ENCODE results near the gene FCHSD1. TPM values are rescaled to one million over a fixed set of nuclear protein-coding genes. Genes with fewer than 3 reads are reported as not detected.

FCHSD1 gene
- total and polyA plus RNA-seq, 2 donors (not counting 1 experiment from before 2014, with no cell fraction given), result 123 to 193 TPM

DNA sequence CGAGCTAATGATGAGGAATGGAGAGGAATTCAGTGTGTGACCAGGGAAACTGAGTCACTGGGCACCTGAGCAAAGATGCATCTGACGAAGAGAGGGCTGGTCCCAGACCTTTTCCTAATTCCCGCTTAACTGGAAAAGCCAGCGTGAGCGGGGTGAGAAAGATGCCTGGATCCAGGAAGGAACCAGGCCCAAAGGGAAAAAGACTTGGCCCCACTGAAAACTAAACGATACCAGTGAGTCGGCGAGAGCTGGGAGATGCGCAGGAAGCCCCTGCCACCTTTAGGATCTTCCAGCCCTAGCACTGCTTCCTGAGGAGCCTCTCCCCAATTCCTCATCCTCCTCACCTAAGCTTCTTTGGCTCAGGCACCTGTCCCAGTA, 499 bp upstream of the FCHSD1 start:
- H3K9me3 ChIP-seq (ENCODE audit: control extremely low read depth in 1 of 3, control insufficient read depth in 2 of 3, insufficient read depth in 1 of 3, low read length in 2 of 3), result no peaks in the 10 kb centered on the region
- peak overlapping the region; percentile 75 for H3K9ac ChIP-seq (ENCODE audit: low read length)
- peak overlapping the region; percentile 60 to 82 for H3K27ac ChIP-seq (ENCODE audit: low read length in 2 of 2)
- peak overlapping the region; percentile 97 for H2AFZ ChIP-seq (ENCODE audit: insufficient read depth, low read depth, low read length, poor library complexity, severe bottlenecking)
- Mint-ChIP-seq H3K4me1 (peaks cover 34% of the 10 kb centered on the region), H3K9me3 (ENCODE audit: insufficient read depth) (no peaks in the 10 kb centered on the region), H3K4me3 (peak overlapping the region; percentile 99), H3K27me3 (peaks cover 10% of the 10 kb centered on the region), H3K27ac (peak overlapping the region; percentile 98)
- peaks cover 8% of the 10 kb centered on the region for H3K79me2 ChIP-seq (ENCODE audit: control insufficient read depth, insufficient read depth, low read length)
- intact Hi-C loops (cut with micrococcal nuclease), result loop anchor here (1.0 to 10.0 kb wide), 6 partner anchors 15 to 453 kb away; partner anchors contain the start of genes HDAC3, NDFIP1, RELL2 and RNF14
- ATAC-seq (ENCODE audit: low read depth), result no peak
- no peak for DNase-seq
- H3K36me3 ChIP-seq (replicated peaks in 1 of 2; ENCODE audit: control extremely low read depth in 1 of 2, control insufficient read depth in 1 of 2, extremely low read depth in 1 of 2, insufficient read depth in 2 of 2, low read length in 1 of 2), result peaks cover 5 to 13% of the 10 kb centered on the region in 2 experiments
- no peaks in the 10 kb centered on the region for H4K20me1 ChIP-seq (ENCODE audit: control insufficient read depth, insufficient read depth, low read length, poor library complexity, severe bottlenecking)
- ChIA-PET CTCF (interaction anchor here (0.7 to 3.0 kb wide), 10 partner anchors 13 to 317 kb away, joined by 3 to 22 read pairs (median 4); partner anchors contain the start of genes DIAPH1, HDAC3, RELL2 and RNF14), POLR2A (interaction anchor here (0.6 to 1.7 kb wide), 6 partner anchors 12 to 373 kb away, joined by 3 to 22 read pairs (median 4); partner anchors contain the start of genes DIAPH1, HDAC3, RELL2 and RNF14)
- WGBS (ENCODE audit: insufficient coverage), result 77% methylated on average over 8 of the region's 9 CpGs
- H3K27me3 ChIP-seq (replicated peaks in 1 of 4; ENCODE audit: control extremely low read depth in 1 of 4, control insufficient read depth in 3 of 4, insufficient read depth in 4 of 4, low read length in 3 of 4), result peaks cover 0 to 8% (median 0%) of the 10 kb centered on the region in 4 experiments
- H3K4me1 ChIP-seq (ENCODE audit: control insufficient read depth in 2 of 2, insufficient read depth in 2 of 2, low read length in 2 of 2), result peaks cover 14 to 22% of the 10 kb centered on the region in 2 donors
- peak overlapping the region; percentile 87 for H3K4me2 ChIP-seq (replicated peaks; ENCODE audit: low read depth, low read length, poor library complexity, severe bottlenecking)
- TF ChIP-seq EZH2 (IDR thresholded peaks at IDR 0.05; ENCODE audit: borderline replicate concordance, insufficient read depth, low read depth, low read length, poor library complexity, severe bottlenecking), result no peak
- no peak for TF ChIP-seq CTCF (IDR thresholded peaks at IDR 0.05)
- H3K4me3 ChIP-seq (ENCODE audit: control extremely low read depth in 1 of 5, extremely low read depth in 1 of 5, insufficient read depth in 1 of 5, low read depth in 2 of 5, low read length in 4 of 5), result peak overlapping the region; percentile 53 to 84 (median 70)

DNA sequence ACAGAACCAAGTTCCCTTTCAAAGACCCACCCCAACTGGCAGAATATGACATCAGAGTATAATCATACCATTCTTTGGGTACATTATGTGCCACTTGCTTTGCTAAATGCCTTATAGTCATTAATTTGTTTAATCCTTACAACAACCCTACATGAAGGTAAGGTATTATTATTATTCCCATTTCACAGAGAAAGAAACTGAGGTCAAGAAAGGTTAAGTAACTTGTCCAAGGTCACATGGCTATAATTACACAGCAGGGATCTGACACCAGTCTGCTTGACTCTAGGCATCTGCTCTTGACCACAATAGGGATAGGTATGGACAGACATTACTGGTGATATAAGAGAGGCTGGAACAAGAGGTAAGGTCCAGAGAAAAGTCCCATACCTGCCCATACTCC, 1.2 kb downstream of the FCHSD1 start:
- H3K4me3 Mint-ChIP-seq, result peak overlapping the region; percentile 99
- Histone ChIP-seq H4K20me1 (ENCODE audit: control insufficient read depth, insufficient read depth, low read length, poor library complexity, severe bottlenecking) (no peaks in the 10 kb centered on the region), H3K36me3 (replicated peaks in 1 of 2; ENCODE audit: control extremely low read depth in 1 of 2, control insufficient read depth in 1 of 2, extremely low read depth in 1 of 2, insufficient read depth in 2 of 2, low read length in 1 of 2) (peaks cover 9 to 25% of the 10 kb centered on the region in 2 experiments), H3K4me3 (ENCODE audit: control extremely low read depth in 1 of 5, extremely low read depth in 1 of 5, insufficient read depth in 1 of 5, low read depth in 2 of 5, low read length in 4 of 5) (no peak overlapping the region), H2AFZ (ENCODE audit: insufficient read depth, low read depth, low read length, poor library complexity, severe bottlenecking) (no peak overlapping the region), H3K27ac (ENCODE audit: low read length in 2 of 2) (peak overlapping the region in 1 of 2 donors; percentile 16), H3K9me3 (ENCODE audit: control extremely low read depth in 1 of 3, control insufficient read depth in 2 of 3, insufficient read depth in 1 of 3, low read length in 2 of 3) (no peaks in the 10 kb centered on the region), H3K79me2 (ENCODE audit: control insufficient read depth, insufficient read depth, low read length) (peaks cover 8% of the 10 kb centered on the region), H3K9ac (ENCODE audit: low read length) (no peak overlapping the region), H3K27me3 (replicated peaks in 1 of 4; ENCODE audit: control extremely low read depth in 1 of 4, control insufficient read depth in 3 of 4, insufficient read depth in 4 of 4, low read length in 3 of 4) (no peaks in the 10 kb centered on the region), H3K4me1 (ENCODE audit: control insufficient read depth in 2 of 2, insufficient read depth in 2 of 2, low read length in 2 of 2) (peaks cover 14 to 22% of the 10 kb centered on the region in 2 donors), H3K4me2 (replicated peaks; ENCODE audit: low read depth, low read length, poor library complexity, severe bottlenecking) (peak overlapping the region; percentile 87)
- peaks cover 34% of the 10 kb centered on the region for H3K4me1 Mint-ChIP-seq
- peak overlapping the region; percentile 78 for H3K27ac Mint-ChIP-seq
- TF ChIP-seq EZH2 (IDR thresholded peaks at IDR 0.05; ENCODE audit: borderline replicate concordance, insufficient read depth, low read depth, low read length, poor library complexity, severe bottlenecking), result no peak
- TF ChIP-seq CTCF (IDR thresholded peaks at IDR 0.05), result no peak
- H3K27me3 Mint-ChIP-seq, result no peaks in the 10 kb centered on the region
- ChIA-PET POLR2A (no interaction called here), CTCF (interaction anchor here (3.0 kb wide), 1 partner anchor 57 kb away, joined by 22 read pairs; no protein-coding TSS in a partner anchor)
- intact Hi-C loops (cut with micrococcal nuclease), result loop anchor here (10.0 kb wide), 1 partner anchor 455 kb away; the partner anchor contains the start of gene NDFIP1
- ATAC-seq (ENCODE audit: low read depth) (no peak), DNase-seq (no peak)
- H3K9me3 Mint-ChIP-seq (ENCODE audit: insufficient read depth), result no peaks in the 10 kb centered on the region

Data from B cell (primary cell).